ENCODE measurements around the gene UBE2Q2.
"Not testable (repeated sequence)": the region's sequence is repeated elsewhere in the genome, so short reads cannot be mapped to it uniquely, and the experiment has no call there.

Gene UBE2Q2

GRCh38 chr15:75835990-75836958 is 7.0 kb upstream of the UBE2Q2 start:
- Mint-ChIP-seq H3K4me3 (no peak overlapping the region), H3K36me3 (peaks cover 2% of the 10 kb centered on the region)
- CTCF ChIA-PET = interaction anchor here (0.6 to 1.0 kb wide), 4 partner anchors 13 to 34 kb away, joined by 3 to 5 read pairs (median 3); no protein-coding TSS in a partner anchor

GRCh38 chr15:75836959-75837334 is 6.3 kb upstream of the UBE2Q2 start:
- Mint-ChIP-seq H3K27ac (no peak overlapping the region), H3K4me3 (no peak overlapping the region), H3K9me3 (no peaks in the 10 kb centered on the region), H3K36me3 (peaks cover under 1% of the 10 kb centered on the region), H3K27me3 (peaks cover 12% of the 10 kb centered on the region), H3K4me1 (peaks cover 14% of the 10 kb centered on the region)
- peak; percentile 67 for DNase-seq
- CTCF ChIA-PET = interaction anchor here (0.6 to 1.0 kb wide), 3 partner anchors 13 to 35 kb away, joined by 3 to 5 read pairs (median 3); no protein-coding TSS in a partner anchor

More at GRCh38 chr15:75835990-75836958, 7.0 kb upstream of the UBE2Q2 start:
- H3K9me3 Mint-ChIP-seq = no peaks in the 10 kb centered on the region
- peaks cover 6% of the 10 kb centered on the region for H3K27me3 Mint-ChIP-seq
- H3K27ac Mint-ChIP-seq = no peak overlapping the region
- DNase-seq = no peak
- peaks cover 16% of the 10 kb centered on the region for H3K4me1 Mint-ChIP-seq

- no peak for DNase-seq
- peaks cover 15% of the 10 kb centered on the region for H3K36me3 Mint-ChIP-seq
- H3K4me1 Mint-ChIP-seq = peaks cover 22% of the 10 kb centered on the region
- H3K27me3 Mint-ChIP-seq = peaks cover 19% of the 10 kb centered on the region
- H3K4me3 Mint-ChIP-seq = no peak overlapping the region
- no peak overlapping the region for H3K27ac Mint-ChIP-seq
- H3K9me3 Mint-ChIP-seq = no peaks in the 10 kb centered on the region
- CTCF ChIA-PET = interaction anchor here (1.3 kb wide), 1 partner anchor 9 kb away, joined by 6 read pairs; no protein-coding TSS in a partner anchor
Observed at GRCh38 chr15:75840659-75841058, 2.6 kb upstream of the UBE2Q2 start.

GRCh38 chr15:75841626-75842025 is 1.6 kb upstream of the UBE2Q2 start:
- Mint-ChIP-seq H3K36me3 (peaks cover 22% of the 10 kb centered on the region), H3K27me3 (peaks cover 19% of the 10 kb centered on the region), H3K4me1 (peaks cover 30% of the 10 kb centered on the region), H3K4me3 (no peak overlapping the region), H3K9me3 (no peaks in the 10 kb centered on the region), H3K27ac (no peak overlapping the region)
- CTCF ChIA-PET = interaction anchor here (0.6 to 1.3 kb wide), 3 partner anchors 10 to 40 kb away, joined by 3 to 6 read pairs (median 3); no protein-coding TSS in a partner anchor
- no peak for DNase-seq

- H3K36me3 Mint-ChIP-seq = peaks cover 42% of the 10 kb centered on the region
- H3K9me3 Mint-ChIP-seq = no peaks in the 10 kb centered on the region
- H3K27me3 Mint-ChIP-seq = peaks cover 19% of the 10 kb centered on the region
- H3K27ac Mint-ChIP-seq = peak overlapping the region; percentile 87
- peak; percentile 64 for DNase-seq
- CTCF ChIA-PET = interaction anchor here (0.8 to 1.2 kb wide), 2 partner anchors 33 to 48 kb away, joined by 3 read pairs; no protein-coding TSS in a partner anchor
- peak overlapping the region; percentile 93 for H3K4me3 Mint-ChIP-seq
- H3K4me1 Mint-ChIP-seq = peaks cover 52% of the 10 kb centered on the region
Observed at GRCh38 chr15:75843678-75844581, 683 bp downstream of the UBE2Q2 start.

- CTCF ChIA-PET = interaction anchor here (1.2 kb wide), 1 partner anchor 47 kb away, joined by 3 read pairs; no protein-coding TSS in a partner anchor
- DNase-seq = peak; percentile 39
Observed at GRCh38 chr15:75844629-75845335, 1.5 kb downstream of the UBE2Q2 start.

GRCh38 chr15:75849167-75849566 is 5.9 kb downstream of the UBE2Q2 start:
- H3K9me3 Mint-ChIP-seq = no peaks in the 10 kb centered on the region
- CTCF ChIA-PET = interaction anchor here (1.4 kb wide), 1 partner anchor 11 kb away, joined by 3 read pairs; no protein-coding TSS in a partner anchor
- peaks cover 78% of the 10 kb centered on the region for H3K4me1 Mint-ChIP-seq
- H3K27ac Mint-ChIP-seq = no peak overlapping the region
- H3K4me3 Mint-ChIP-seq = no peak overlapping the region
- H3K36me3 Mint-ChIP-seq = peaks cover 71% of the 10 kb centered on the region
- no peaks in the 10 kb centered on the region for H3K27me3 Mint-ChIP-seq
- DNase-seq = no peak

More at GRCh38 chr15:75844629-75845335, 1.5 kb downstream of the UBE2Q2 start:
- Mint-ChIP-seq H3K9me3 (no peaks in the 10 kb centered on the region), H3K4me3 (peak overlapping the region; percentile 93), H3K36me3 (peaks cover 47% of the 10 kb centered on the region), H3K27me3 (peaks cover 19% of the 10 kb centered on the region), H3K27ac (peak overlapping the region; percentile 87), H3K4me1 (peaks cover 59% of the 10 kb centered on the region)

GRCh38 chr15:75850708-75851107 is 7.5 kb downstream of the UBE2Q2 start:
- Mint-ChIP-seq H3K4me1 (peaks cover 65% of the 10 kb centered on the region), H3K27ac (no peak overlapping the region), H3K27me3 (no peaks in the 10 kb centered on the region)

GRCh38 chr15:75851566-75851965 is 8.3 kb downstream of the UBE2Q2 start:
- not testable (repeated sequence) for DNase-seq, H3K27ac Mint-ChIP-seq, H3K9me3 Mint-ChIP-seq, H3K27me3 Mint-ChIP-seq, H3K4me3 Mint-ChIP-seq
- Mint-ChIP-seq H3K4me1 (peaks cover 57% of the 10 kb centered on the region), H3K36me3 (peaks cover 57% of the 10 kb centered on the region)
- CTCF ChIA-PET = interaction anchor here (0.6 kb wide), 1 partner anchor 123 kb away, joined by 3 read pairs; no protein-coding TSS in a partner anchor

More at GRCh38 chr15:75850708-75851107, 7.5 kb downstream of the UBE2Q2 start:
- CTCF ChIA-PET = no interaction called here
- DNase-seq = no peak
- H3K4me3 Mint-ChIP-seq = no peak overlapping the region
- H3K36me3 Mint-ChIP-seq = peaks cover 61% of the 10 kb centered on the region
- no peaks in the 10 kb centered on the region for H3K9me3 Mint-ChIP-seq

- no peaks in the 10 kb centered on the region for H3K27me3 Mint-ChIP-seq
- H3K4me1 Mint-ChIP-seq = peaks cover 25% of the 10 kb centered on the region
- H3K4me3 Mint-ChIP-seq = no peak overlapping the region
- H3K9me3 Mint-ChIP-seq = no peaks in the 10 kb centered on the region
- peaks cover 47% of the 10 kb centered on the region for H3K36me3 Mint-ChIP-seq
- no peak for DNase-seq
- CTCF ChIA-PET = no interaction called here
- no peak overlapping the region for H3K27ac Mint-ChIP-seq
Observed at GRCh38 chr15:75857886-75858285, 14.6 kb downstream of the UBE2Q2 start.

- Mint-ChIP-seq H3K9me3 (no peaks in the 10 kb centered on the region), H3K27me3 (no peaks in the 10 kb centered on the region), H3K4me3 (no peak overlapping the region), H3K4me1 (peaks cover 39% of the 10 kb centered on the region), H3K36me3 (peaks cover 52% of the 10 kb centered on the region), H3K27ac (no peak overlapping the region)
- no peak for DNase-seq
- CTCF ChIA-PET = no interaction called here
Observed at GRCh38 chr15:75861750-75862402, 18.6 kb downstream of the UBE2Q2 start.

GRCh38 chr15:75862796-75863195 is 19.5 kb downstream of the UBE2Q2 start:
- H3K9me3 Mint-ChIP-seq = no peaks in the 10 kb centered on the region
- H3K27ac Mint-ChIP-seq = no peak overlapping the region
- CTCF ChIA-PET = no interaction called here
- DNase-seq = no peak
- H3K4me3 Mint-ChIP-seq = no peak overlapping the region
- H3K36me3 Mint-ChIP-seq = peaks cover 51% of the 10 kb centered on the region
- H3K27me3 Mint-ChIP-seq = no peaks in the 10 kb centered on the region
- H3K4me1 Mint-ChIP-seq = peaks cover 45% of the 10 kb centered on the region

Data from activated naive CD4-positive, alpha-beta T cell treated with anti-CD3 and anti-CD28 coated beads, Interleukin-2, amount 10 ng/mL, durations not matched to agents 7 days and 5 days (primary cell).